Psoas muscle (tissue), 8 donors: ENCODE results near the gene UPK1B. TPM values are rescaled to one million over a fixed set of nuclear protein-coding genes. Genes with fewer than 3 reads are reported as not detected.

ENCODE experiments used
- ATAC-seq, 4 donors: fragments of 200-7000 bp; cut with Tn5 transposase; one replicate each; pipeline ENCODE4 v1.9.1; 2020; ENCODE audit warnings: moderate library complexity in 3 of 4, mild to moderate bottlenecking in 2 of 4
- DNase-seq, 2 donors: peaks; one replicate each; pipeline ENCODE4 v3.0.0-alpha.2; 2020
- H3K27ac ChIP-seq: fragments of 200-600 bp; one replicate; pipeline ENCODE4 v1.8.0; 2022
- H3K27me3 ChIP-seq, 3 donors: fragments of 200-600 bp in 1 of 3; one replicate each; pipeline versions ENCODE4 v1.6.1 to v1.8.0; 2013 to 2022; ENCODE audit warnings: low read length in 2 of 3, mild to moderate bottlenecking in 2 of 3, moderate library complexity in 1 of 3; ENCODE audit not compliant: insufficient read depth in 3 of 3
- H3K36me3 ChIP-seq, 2 donors: fragments of 200-600 bp in 1 of 2; one replicate each; pipeline versions ENCODE4 v1.6.1 to v1.8.0; 2013 to 2022; ENCODE audit warnings: low read depth in 1 of 2, mild to moderate bottlenecking in 1 of 2, moderate library complexity in 1 of 2; ENCODE audit not compliant: insufficient read depth in 1 of 2
- H3K4me1 ChIP-seq: fragments of 200-600 bp; one replicate; pipeline ENCODE4 v1.8.0; 2022
- H3K4me3 ChIP-seq: fragments of 200-600 bp; one replicate; pipeline ENCODE4 v1.8.0; 2022; ENCODE audit warnings: mild to moderate bottlenecking
- H3K9me3 ChIP-seq: fragments of 200-600 bp; one replicate; pipeline ENCODE4 v1.8.0; 2022
- CTCF ChIP-seq: fragments of 200-600 bp; IDR thresholded peaks from one replicate; pipeline ENCODE4 v1.8.0; 2022; ENCODE audit warnings: antibody characterized with exemption
- WGBS, 3 donors: extraction: QIAGEN DNeasy Blood & Tissue Kit; methylation state at CpG; one replicate each; pipeline versions ENCODE4 v1.1.6 to v1.1.7; 2013; 5-methylcytosine and 5-hydroxymethylcytosine counted together
- intact Hi-C, 2 donors: fragments of 100-400 bp; cut with DNase I; formaldehyde crosslinking; loops; one replicate each; pipeline versions ENCODE4 v1.11.0 to v1.14.2; 2022
- polyA plus RNA-seq, 3 donors: library from polyadenylated mRNA; stranded (reverse); fragments of 200-250 nt; gene quantifications; one replicate each; pipeline ENCODE4 v1.2.3, GENCODE V29; 2013
- total RNA-seq, 4 donors: library from RNA; stranded (reverse); fragmentation: NEBNext Ultra II Directional in 2 of 4; extraction: Animal tissue kit (Norgen Biotek cat#: 25700) in 2 of 4; gene quantifications; one replicate each; pipeline versions ENCODE4 v1.2.1 to v1.2.4, GENCODE V29; 2021 to 2023
- donor health status: healthy with polysubstance abuse.
- donor health status: DM: no; HTN: no; CAD: no; lungs with moderate emphysema.
- donor health status: Bipolar disorder and iron deficiency.
- donor health status: healthy.
- donor health status: DM: yes; HTN: yes; CAD: no.
- donor health status: DM: no; HTN: no; CAD: no.
- donor health status: DM: no; HTN: no; CAD: no.
- donor health status: DM: yes; HTN: yes; CAD: no.

UPK1B gene
- total and polyA plus RNA-seq, 7 donors: 0.03 to 0.06 (median 0.05) TPM; not detected in 4

GRCh38 chr3:119219069-119219468 lies 45.7 kb downstream of the UPK1B start:
- intact Hi-C loops: no loop called here
- WGBS, 3 donors: 89 to 97% (median 91%) methylated on average over 4 of the region's 4 CpGs
- H3K27ac ChIP-seq: no peak overlapping the region
- H3K4me1 ChIP-seq: no peaks in the 10 kb centered on the region
- H3K27me3 ChIP-seq: no peaks in the 10 kb centered on the region
- H3K4me3 ChIP-seq: no peak overlapping the region
- DNase-seq (no peak), ATAC-seq (no peak)
- H3K36me3 ChIP-seq: peaks cover 6 to 97% of the 10 kb centered on the region in 2 donors
- H3K9me3 ChIP-seq: no peaks in the 10 kb centered on the region
- TF ChIP-seq CTCF: no peak

GRCh38 chr3:119220198-119220597 lies 46.8 kb downstream of the UPK1B start:
- intact Hi-C loops: no loop called here
- ATAC-seq (no peak), DNase-seq (no peak)
- no peak overlapping the region for H3K27ac ChIP-seq
- TF ChIP-seq CTCF: no peak
- peaks cover 6 to 98% of the 10 kb centered on the region in 2 donors for H3K36me3 ChIP-seq
- no peaks in the 10 kb centered on the region for H3K9me3 ChIP-seq
- H3K4me1 ChIP-seq: no peaks in the 10 kb centered on the region
- H3K27me3 ChIP-seq: no peaks in the 10 kb centered on the region
- 90% methylated on average over 7 of the region's 7 CpGs for WGBS, 3 donors
- H3K4me3 ChIP-seq: no peak overlapping the region

GRCh38 chr3:119220970-119221667 lies 47.7 kb downstream of the UPK1B start:
- intact Hi-C loops: no loop called here
- no peak overlapping the region for H3K27ac ChIP-seq
- H3K27me3 ChIP-seq: no peaks in the 10 kb centered on the region
- no peaks in the 10 kb centered on the region for H3K4me1 ChIP-seq
- H3K36me3 ChIP-seq: peaks cover 3 to 98% of the 10 kb centered on the region in 2 donors
- TF ChIP-seq CTCF: no peak
- ATAC-seq (no peak), DNase-seq (no peak)
- no peaks in the 10 kb centered on the region for H3K9me3 ChIP-seq
- WGBS, 3 donors: 61 to 83% (median 63%) methylated on average over 3 of the region's 3 CpGs
- no peak overlapping the region for H3K4me3 ChIP-seq

GRCh38 chr3:119221779-119222320 lies 48.5 kb downstream of the UPK1B start:
- no peak overlapping the region for H3K4me3 ChIP-seq
- intact Hi-C loops: no loop called here
- ATAC-seq (no peak), DNase-seq (no peak)
- TF ChIP-seq CTCF: no peak
- WGBS, 3 donors: 90 to 98% (median 91%) methylated on average over 2 of the region's 2 CpGs
- H3K27me3 ChIP-seq: no peaks in the 10 kb centered on the region
- H3K27ac ChIP-seq: no peak overlapping the region
- peaks cover 3 to 98% of the 10 kb centered on the region in 2 donors for H3K36me3 ChIP-seq
- H3K4me1 ChIP-seq: no peaks in the 10 kb centered on the region
- H3K9me3 ChIP-seq: no peaks in the 10 kb centered on the region
